K562 (cell line): ENCODE measurements around the gene KLKB1. TPM values are rescaled to one million over a fixed set of nuclear protein-coding genes. Genes with fewer than 3 reads are reported as not detected.

ENCODE experiments used
- ATAC-seq: fragments of 200-7000 bp; cut with Tn5 transposase; 3 replicates; pipeline ENCODE4 v1.9.1; 2020; ENCODE audit warnings: moderate library complexity
- BruUV-seq: library from RNA; stranded (reverse); fragments of 400-500 nt; replicated peaks from 2 replicates; lab custom pipeline; 2021; lab: Mats Ljungman, UMichigan
- CTCF ChIA-PET: fragments of 300-600 bp; formaldehyde crosslinking; extraction: SDS; loops from one replicate; lab custom pipeline; 2021; ENCODE audit warnings: low intra/inter-chr PET ratio; lab: Yijun Ruan, JAX
- POLR2A ChIA-PET: fragments of 300-600, 350-650 bp; sonication (Branson Sonifier 250); formaldehyde crosslinking; extraction: SDS; loops from one replicate; lab custom pipeline; 2021; ENCODE audit warnings: antibody characterized with exemption, inconsistent platforms; lab: Yijun Ruan, JAX
- DNase-seq, 4 experiments: peaks; one replicate each; pipeline versions ENCODE4 v3.0.0 to v3.0.0-alpha.2; 2011 to 2018; ENCODE audit warnings: low spot score in 3 of 4, mixed read lengths in 3 of 4; ENCODE audit errors: extremely low read depth in 1 of 4
- FAIRE-seq: peaks from 2 replicates; lab custom pipeline; 2011; peaks lifted over from hg19 to GRCh38; lab: Jason Lieb, UNC
- H2AFZ ChIP-seq: 2 replicates; pipeline ENCODE4 v1.6.0; 2011; ENCODE audit warnings: low read depth, low read length, control low read depth, inconsistent platforms
- H3K27ac ChIP-seq: fragments of 200-600 bp; 3 replicates; pipeline ENCODE4 v1.8.0; 2011; ENCODE audit warnings: low read depth, mild to moderate bottlenecking, control low read depth, inconsistent platforms, low read length, moderate library complexity, mixed read lengths; ENCODE audit errors: extremely low read depth
- H3K27me3 ChIP-seq, 2 experiments: fragments of 300-600 bp in 1 of 2; 2 replicates in 1 of 2; 3 replicates in 1 of 2; pipeline versions ENCODE4 v1.6.0 to v1.8.0; 2011; ENCODE audit warnings: inconsistent platforms in 2 of 2, low read length in 2 of 2, mild to moderate bottlenecking in 1 of 2, mixed read lengths in 1 of 2, moderate library complexity in 1 of 2; ENCODE audit not compliant: control insufficient read depth in 2 of 2, insufficient read depth in 2 of 2
- H3K36me3 ChIP-seq: fragments of 300-600 bp; 3 replicates; pipeline ENCODE4 v1.8.0; 2011; ENCODE audit warnings: mild to moderate bottlenecking, low read length, inconsistent platforms; ENCODE audit not compliant: control insufficient read depth, insufficient read depth
- H3K4me1 ChIP-seq, 2 experiments: fragments of 200-600 bp in 1 of 2; replicated peaks in 1 of 2; 2 replicates in 1 of 2; 3 replicates in 1 of 2; pipeline versions ENCODE4 v1.5.1 to v1.8.0; 2011; ENCODE audit warnings: inconsistent platforms in 2 of 2, low read length in 2 of 2, mild to moderate bottlenecking in 1 of 2, mixed read lengths in 1 of 2, moderate library complexity in 1 of 2; ENCODE audit not compliant: control insufficient read depth in 2 of 2, insufficient read depth in 2 of 2
- H3K4me2 ChIP-seq: 2 replicates; pipeline ENCODE4 v1.6.1; 2011; ENCODE audit warnings: low read length, control low read depth, inconsistent platforms, mixed read lengths; ENCODE audit not compliant: insufficient read depth
- H3K4me3 ChIP-seq: fragments of 200-600 bp; sonication (generic), shearing (Covaris generic); 2 replicates; pipeline ENCODE4 v1.5.1; 2016; ENCODE audit warnings: control low read depth, inconsistent platforms
- H3K79me2 ChIP-seq: fragments of 200-600 bp; 3 replicates; pipeline ENCODE4 v1.8.0; 2011; ENCODE audit warnings: low read length, inconsistent platforms; ENCODE audit not compliant: control insufficient read depth, insufficient read depth
- H3K9ac ChIP-seq, 2 experiments: 2 replicates each; pipeline versions ENCODE4 v1.6.0 to v1.6.1; 2011; ENCODE audit warnings: low read depth in 2 of 2, low read length in 2 of 2, control low read depth in 1 of 2, inconsistent platforms in 1 of 2, mild to moderate bottlenecking in 1 of 2, mixed read lengths in 1 of 2; ENCODE audit not compliant: insufficient read depth in 1 of 2
- H3K9me1 ChIP-seq: one replicate; pipeline ENCODE4 v1.6.0; 2011; ENCODE audit warnings: inconsistent platforms, mild to moderate bottlenecking, low read length, moderate library complexity; ENCODE audit not compliant: control insufficient read depth, insufficient read depth
- H3K9me3 ChIP-seq: replicated peaks from 2 replicates; pipeline ENCODE4 v1.5.1; 2011; ENCODE audit warnings: low read depth, low read length, inconsistent platforms; ENCODE audit not compliant: control insufficient read depth, insufficient read depth
- H4K20me1 ChIP-seq: replicated peaks from 2 replicates; pipeline ENCODE4 v1.6.1; 2011; ENCODE audit warnings: low read length, inconsistent platforms, mixed read lengths; ENCODE audit not compliant: control insufficient read depth, insufficient read depth
- ARID1B ChIP-seq: fragments of 450-650 bp; IDR thresholded peaks from 2 replicates; pipeline ENCODE4 v1.6.1; 2016; ENCODE audit warnings: antibody characterized with exemption, mild to moderate bottlenecking, inconsistent platforms
- IRF2 ChIP-seq: sonication (generic); formaldehyde crosslinking; IDR thresholded peaks from 2 replicates; pipeline ENCODE4 v1.8.1; 2022; ENCODE audit warnings: mild to moderate bottlenecking, missing genetic modification reagents
- WGBS: fragments of 100-300 bp; shearing (Covaris generic); methylation state at CpG from one replicate; pipeline ENCODE4 v1.1.6; 2016; ENCODE audit warnings: low coverage, mixed read lengths; ENCODE audit not compliant: insufficient coverage; ENCODE audit errors: missing lambda C conversion rate; 5-methylcytosine and 5-hydroxymethylcytosine counted together
- in situ Hi-C: fragments of 300-500 bp; cut with MboI; formaldehyde crosslinking; loops from 4 replicates; pipeline ENCODE4 v1.15.0; 2018; ENCODE audit warnings: inconsistent platforms, mixed read lengths
- intact Hi-C: fragments of 100-400 bp; cut with micrococcal nuclease; formaldehyde crosslinking; loops from 2 replicates; pipeline ENCODE4 v1.14.2; 2022
- polyA plus RNA-seq, 8 experiments: library from polyadenylated mRNA; depleted of rRNA in 4 of 8; stranded (reverse) in 5 of 8; unstranded in 3 of 8; fragments of >200 nt; fragmentation: Nextera tagmentation in 2 of 8; fragmentation: Illumina TruSeq in 1 of 8; extraction: Ambion mirVana in 2 of 8; extraction: Trizol in 1 of 8; gene quantifications; 2 replicates each; pipeline versions ENCODE4 v1.2.1 to v1.2.3, GENCODE V29; 2011 to 2014; ENCODE audit warnings: inconsistent platforms in 1 of 8, missing spikeins in 1 of 8
- total RNA-seq, 7 experiments: library from RNA; depleted of rRNA in 6 of 7; stranded (reverse); fragments of >200 nt in 6 of 7; fragmentation: Illumina TruSeq in 2 of 7; extraction: Trizol in 2 of 7; gene quantifications; 2 replicates each; pipeline versions ENCODE4 v1.2.1 to v1.2.3, GENCODE V29; 2011 to 2021; ENCODE audit warnings: low replicate concordance in 1 of 7
- TF ChIP-seq, protein P1 (sequence below): fragments of 450-650 bp; formaldehyde crosslinking; IDR thresholded peaks from 2 replicates; pipeline ENCODE4 v1.4.0; 2020; ENCODE audit warnings: mild to moderate bottlenecking, mixed read lengths
- TF ChIP-seq, protein P2 (sequence below), 2 experiments: IDR thresholded peaks; 2 replicates each; pipeline ENCODE4 v1.6.1; 2012; ENCODE audit warnings: improper control_type of control experiment in 2 of 2, low read depth in 2 of 2, low read length in 2 of 2, borderline replicate concordance in 1 of 2
- TF ChIP-seq, protein P3 (sequence below): fragments of 250-450 bp; sonication (Bioruptor Pico); IDR thresholded peaks from 2 replicates; pipeline ENCODE4 v1.4.0; 2020; ENCODE audit warnings: mild to moderate bottlenecking, moderate library complexity, borderline replicate concordance
- TF ChIP-seq, protein P4 (sequence below): fragments of 250-450 bp; sonication (Bioruptor Pico); IDR thresholded peaks from 2 replicates; pipeline ENCODE4 v1.8.0; 2022; ENCODE audit warnings: inconsistent platforms, mild to moderate bottlenecking, moderate library complexity, borderline replicate concordance

Gene KLKB1
- total and polyA plus RNA-seq, 9 of the 15 experiments (the other 6 are each of a cell fraction or from before 2014, with no cell fraction given): 0.27 TPM; not detected in 8

DNA sequence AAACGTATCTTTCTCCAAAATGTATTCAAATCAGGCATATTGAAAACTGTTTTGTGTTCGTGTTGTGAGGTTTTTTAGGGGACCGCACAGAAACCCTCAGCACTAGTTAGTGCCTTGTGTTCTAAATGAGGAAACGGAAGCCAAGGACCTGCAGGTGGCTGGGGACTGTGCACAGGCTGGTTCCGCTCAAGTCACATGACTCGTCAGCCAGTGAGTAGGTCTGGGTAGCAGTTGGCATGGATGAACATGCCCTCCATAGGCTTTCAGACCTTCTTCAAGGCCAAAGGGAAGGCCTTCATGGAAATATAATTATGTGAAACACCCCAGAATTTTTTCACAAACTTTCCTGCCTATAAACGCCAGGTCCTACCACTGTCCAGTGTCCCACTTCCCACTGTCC lies 37.4 kb downstream of the KLKB1 start:
- no peak overlapping the region for H3K4me2 ChIP-seq
- H3K4me3 ChIP-seq: no peak overlapping the region
- no peaks in the 10 kb centered on the region for H3K36me3 ChIP-seq
- BruUV-seq: no TSS peak
- H3K27me3 ChIP-seq: peaks cover 17 to 29% of the 10 kb centered on the region in 2 experiments
- intact Hi-C loops: no loop called here
- H3K4me1 ChIP-seq: no peaks in the 10 kb centered on the region
- TF ChIP-seq, protein P1, sequence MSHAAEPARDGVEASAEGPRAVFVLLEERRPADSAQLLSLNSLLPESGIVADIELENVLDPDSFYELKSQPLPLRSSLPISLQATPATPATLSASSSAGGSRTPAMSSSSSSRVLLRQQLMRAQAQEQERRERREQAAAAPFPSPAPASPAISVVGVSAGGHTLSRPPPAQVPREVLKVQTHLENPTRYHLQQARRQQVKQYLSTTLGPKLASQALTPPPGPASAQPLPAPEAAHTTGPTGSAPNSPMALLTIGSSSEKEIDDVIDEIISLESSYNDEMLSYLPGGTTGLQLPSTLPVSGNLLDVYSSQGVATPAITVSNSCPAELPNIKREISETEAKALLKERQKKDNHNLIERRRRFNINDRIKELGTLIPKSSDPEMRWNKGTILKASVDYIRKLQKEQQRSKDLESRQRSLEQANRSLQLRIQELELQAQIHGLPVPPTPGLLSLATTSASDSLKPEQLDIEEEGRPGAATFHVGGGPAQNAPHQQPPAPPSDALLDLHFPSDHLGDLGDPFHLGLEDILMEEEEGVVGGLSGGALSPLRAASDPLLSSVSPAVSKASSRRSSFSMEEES (CRISPR knock-in tag): peak; percentile 75
- TF ChIP-seq, protein P2, sequence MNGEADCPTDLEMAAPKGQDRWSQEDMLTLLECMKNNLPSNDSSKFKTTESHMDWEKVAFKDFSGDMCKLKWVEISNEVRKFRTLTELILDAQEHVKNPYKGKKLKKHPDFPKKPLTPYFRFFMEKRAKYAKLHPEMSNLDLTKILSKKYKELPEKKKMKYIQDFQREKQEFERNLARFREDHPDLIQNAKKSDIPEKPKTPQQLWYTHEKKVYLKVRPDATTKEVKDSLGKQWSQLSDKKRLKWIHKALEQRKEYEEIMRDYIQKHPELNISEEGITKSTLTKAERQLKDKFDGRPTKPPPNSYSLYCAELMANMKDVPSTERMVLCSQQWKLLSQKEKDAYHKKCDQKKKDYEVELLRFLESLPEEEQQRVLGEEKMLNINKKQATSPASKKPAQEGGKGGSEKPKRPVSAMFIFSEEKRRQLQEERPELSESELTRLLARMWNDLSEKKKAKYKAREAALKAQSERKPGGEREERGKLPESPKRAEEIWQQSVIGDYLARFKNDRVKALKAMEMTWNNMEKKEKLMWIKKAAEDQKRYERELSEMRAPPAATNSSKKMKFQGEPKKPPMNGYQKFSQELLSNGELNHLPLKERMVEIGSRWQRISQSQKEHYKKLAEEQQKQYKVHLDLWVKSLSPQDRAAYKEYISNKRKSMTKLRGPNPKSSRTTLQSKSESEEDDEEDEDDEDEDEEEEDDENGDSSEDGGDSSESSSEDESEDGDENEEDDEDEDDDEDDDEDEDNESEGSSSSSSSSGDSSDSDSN (IDR thresholded peaks at IDR 0.05; ENCODE audit: borderline replicate concordance in 1 of 2, low read depth in 2 of 2, low read length in 2 of 2): no peak
- TF ChIP-seq IRF2 (CRISPR knock-in tag): no peak
- TF ChIP-seq, protein P3, sequence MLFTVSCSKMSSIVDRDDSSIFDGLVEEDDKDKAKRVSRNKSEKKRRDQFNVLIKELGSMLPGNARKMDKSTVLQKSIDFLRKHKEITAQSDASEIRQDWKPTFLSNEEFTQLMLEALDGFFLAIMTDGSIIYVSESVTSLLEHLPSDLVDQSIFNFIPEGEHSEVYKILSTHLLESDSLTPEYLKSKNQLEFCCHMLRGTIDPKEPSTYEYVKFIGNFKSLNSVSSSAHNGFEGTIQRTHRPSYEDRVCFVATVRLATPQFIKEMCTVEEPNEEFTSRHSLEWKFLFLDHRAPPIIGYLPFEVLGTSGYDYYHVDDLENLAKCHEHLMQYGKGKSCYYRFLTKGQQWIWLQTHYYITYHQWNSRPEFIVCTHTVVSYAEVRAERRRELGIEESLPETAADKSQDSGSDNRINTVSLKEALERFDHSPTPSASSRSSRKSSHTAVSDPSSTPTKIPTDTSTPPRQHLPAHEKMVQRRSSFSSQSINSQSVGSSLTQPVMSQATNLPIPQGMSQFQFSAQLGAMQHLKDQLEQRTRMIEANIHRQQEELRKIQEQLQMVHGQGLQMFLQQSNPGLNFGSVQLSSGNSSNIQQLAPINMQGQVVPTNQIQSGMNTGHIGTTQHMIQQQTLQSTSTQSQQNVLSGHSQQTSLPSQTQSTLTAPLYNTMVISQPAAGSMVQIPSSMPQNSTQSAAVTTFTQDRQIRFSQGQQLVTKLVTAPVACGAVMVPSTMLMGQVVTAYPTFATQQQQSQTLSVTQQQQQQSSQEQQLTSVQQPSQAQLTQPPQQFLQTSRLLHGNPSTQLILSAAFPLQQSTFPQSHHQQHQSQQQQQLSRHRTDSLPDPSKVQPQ (CRISPR knock-in tag): no peak
- TF ChIP-seq, protein P4, sequence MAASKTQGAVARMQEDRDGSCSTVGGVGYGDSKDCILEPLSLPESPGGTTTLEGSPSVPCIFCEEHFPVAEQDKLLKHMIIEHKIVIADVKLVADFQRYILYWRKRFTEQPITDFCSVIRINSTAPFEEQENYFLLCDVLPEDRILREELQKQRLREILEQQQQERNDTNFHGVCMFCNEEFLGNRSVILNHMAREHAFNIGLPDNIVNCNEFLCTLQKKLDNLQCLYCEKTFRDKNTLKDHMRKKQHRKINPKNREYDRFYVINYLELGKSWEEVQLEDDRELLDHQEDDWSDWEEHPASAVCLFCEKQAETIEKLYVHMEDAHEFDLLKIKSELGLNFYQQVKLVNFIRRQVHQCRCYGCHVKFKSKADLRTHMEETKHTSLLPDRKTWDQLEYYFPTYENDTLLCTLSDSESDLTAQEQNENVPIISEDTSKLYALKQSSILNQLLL (CRISPR knock-in tag): no peak
- no peak for TF ChIP-seq ARID1B
- no peak for FAIRE-seq
- H3K79me2 ChIP-seq: no peaks in the 10 kb centered on the region
- H3K9me3 ChIP-seq: no peaks in the 10 kb centered on the region
- no peak for DNase-seq
- no peaks in the 10 kb centered on the region for H3K9me1 ChIP-seq
- ATAC-seq: 0 out of 3 replicates have a peak, but pooled peaks have one; percentile 34
- no peaks in the 10 kb centered on the region for H4K20me1 ChIP-seq
- H2AFZ ChIP-seq: no peak overlapping the region
- no peak overlapping the region for H3K27ac ChIP-seq
- in situ Hi-C loops: no loop called here
- ChIA-PET POLR2A (no interaction called here), CTCF (no interaction called here)
- H3K9ac ChIP-seq: no peak overlapping the region
- WGBS: 3% methylated on average over 7 of the region's 7 CpGs
